Measurements from ENCODE around the gene DDR2.

Gene DDR2

DNA sequence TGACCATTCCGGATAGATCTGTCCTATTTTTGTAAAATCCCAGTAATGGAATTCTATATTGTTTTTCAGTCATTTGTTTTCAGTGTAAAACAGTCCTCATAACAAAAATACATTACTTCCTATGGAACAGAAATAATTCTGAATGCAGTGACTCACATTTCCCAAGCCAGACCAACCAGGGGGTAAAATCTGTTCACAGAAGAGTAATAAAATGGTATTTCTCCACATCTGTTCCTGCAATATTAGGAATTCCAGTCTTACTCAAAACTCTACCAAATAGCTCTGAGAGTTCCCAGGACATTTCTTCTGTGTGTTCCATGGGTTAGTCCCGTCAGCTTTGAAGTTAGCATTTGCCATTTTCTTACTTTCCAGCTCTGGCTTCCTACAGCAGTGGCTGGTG, 2.6 kb upstream of the DDR2 start:
- DNase-seq = no peak

DNA sequence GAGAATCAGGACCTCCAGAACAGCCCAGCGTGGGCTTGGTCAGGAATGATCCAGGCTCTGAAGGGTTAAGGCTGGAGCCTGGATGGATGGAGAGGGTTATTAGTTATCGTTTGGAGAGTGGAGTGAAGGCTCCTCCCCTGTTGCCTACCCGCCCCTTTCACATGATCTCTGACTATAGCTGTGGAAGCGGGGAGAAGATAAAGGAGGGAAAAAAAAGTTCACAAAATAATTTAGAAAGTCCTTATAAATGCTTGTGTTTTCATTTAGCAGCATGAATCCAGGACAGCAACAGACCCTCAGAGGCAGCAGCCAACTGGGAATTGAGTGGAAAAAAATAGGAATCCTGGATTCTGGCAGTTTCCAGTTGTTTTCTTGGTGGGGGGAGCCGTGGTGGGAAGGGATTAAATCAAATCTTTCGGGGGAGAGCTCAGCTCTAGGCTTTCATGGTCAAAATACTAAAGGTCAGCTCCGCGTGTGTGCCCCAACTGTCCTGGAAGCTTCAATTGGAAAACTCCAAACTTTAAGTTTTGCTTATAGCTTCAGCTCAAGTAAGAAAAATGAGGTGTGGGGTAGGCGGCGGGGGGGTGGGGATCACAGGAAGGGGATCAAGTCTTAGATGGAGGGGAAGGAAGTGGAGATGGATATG, 595 bp upstream of the DDR2 start:
- DNase-seq = no peak

- no peak for DNase-seq
Measured at GRCh38 chr1:162632698-162633080, 425 bp downstream of the DDR2 start.

- no peak for DNase-seq
Measured at GRCh38 chr1:162633081-162633762, 958 bp downstream of the DDR2 start.

DNA sequence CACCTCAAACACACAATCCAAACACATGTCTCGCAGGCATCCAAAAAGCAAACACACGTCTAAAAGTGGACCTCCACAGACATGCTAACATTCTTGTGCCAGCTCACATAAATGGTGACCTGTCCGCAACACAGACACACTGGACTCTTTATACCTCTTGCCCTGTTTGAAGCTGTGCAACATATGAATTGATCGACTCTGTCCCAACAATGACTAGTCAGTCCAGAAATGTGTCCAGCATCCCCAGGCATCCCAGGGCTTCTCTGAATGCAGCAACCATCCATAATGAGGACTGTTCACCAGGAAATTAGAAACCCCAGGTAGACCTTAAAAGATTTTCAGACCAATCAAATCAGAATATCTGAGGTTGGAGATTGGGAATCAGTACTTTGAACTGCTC, 3.2 kb downstream of the DDR2 start:
- no peak for DNase-seq

GRCh38 chr1:162639718-162640117, 7.5 kb downstream of the DDR2 start:
- no peak for DNase-seq

DNA sequence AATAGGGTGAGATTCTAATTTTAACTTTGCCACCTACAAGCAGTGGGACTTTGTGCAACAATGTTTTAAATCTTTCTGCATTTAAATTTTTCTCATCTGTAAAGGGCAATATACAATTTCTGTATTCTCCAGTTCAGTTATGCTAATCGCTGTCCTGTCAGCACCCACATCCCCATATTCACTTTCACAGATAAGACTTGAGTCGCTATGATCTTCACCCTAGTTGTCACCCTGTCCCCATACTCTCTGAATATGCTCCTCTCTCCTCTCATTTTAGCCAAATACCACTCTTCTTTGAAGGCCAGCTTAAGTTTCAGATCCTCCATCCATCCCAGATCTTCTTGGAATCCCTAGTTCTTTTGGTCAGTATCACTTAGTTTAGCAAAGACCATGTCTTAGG, 8.8 kb downstream of the DDR2 start:
- no peak for DNase-seq

DNA sequence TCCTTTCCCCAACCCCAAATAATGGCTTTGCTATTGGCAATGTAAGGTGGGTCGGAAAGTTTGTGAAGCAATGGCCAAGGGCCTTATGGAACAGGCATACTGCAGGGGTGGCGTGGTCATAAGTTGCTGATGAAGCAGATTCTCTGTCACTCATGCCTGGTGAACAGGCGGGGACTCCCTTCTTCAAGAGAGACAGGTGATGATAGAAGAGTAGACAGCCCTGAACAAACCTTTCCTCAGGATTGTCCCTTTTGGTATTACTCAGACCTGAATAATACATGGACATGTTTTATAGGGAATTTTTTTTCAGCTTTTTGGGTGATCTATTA, 12.7 kb downstream of the DDR2 start:
- DNase-seq = no peak

- no peak for DNase-seq
Measured at GRCh38 chr1:162645666-162646065, 13.4 kb downstream of the DDR2 start.

- no peak for DNase-seq
Measured at GRCh38 chr1:162649583-162649982, 17.3 kb downstream of the DDR2 start.

GRCh38 chr1:162654915-162655620, 22.8 kb downstream of the DDR2 start:
- DNase-seq = no peak

DNA sequence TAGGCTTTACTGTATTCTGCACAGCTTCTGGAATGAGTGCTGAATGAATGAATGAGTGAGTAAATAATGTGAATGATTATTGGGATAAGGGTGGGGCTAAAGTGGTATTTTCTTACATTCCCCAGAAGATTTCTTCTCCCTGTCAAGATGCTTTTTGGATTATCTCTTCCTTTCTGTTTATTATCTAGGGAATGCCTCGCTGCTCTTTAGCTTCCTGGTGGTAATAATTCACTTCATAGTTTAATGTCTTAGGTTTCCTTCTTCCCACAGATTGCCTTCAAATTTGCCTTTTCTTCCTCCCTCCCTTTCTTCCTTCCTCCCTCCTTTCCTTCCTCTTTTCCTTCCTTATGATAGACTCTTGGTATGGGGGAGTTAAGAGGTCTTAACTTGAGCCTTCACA, 24.0 kb downstream of the DDR2 start:
- no peak for DNase-seq

GRCh38 chr1:162660574-162660973, 28.3 kb downstream of the DDR2 start:
- DNase-seq = no peak

- DNase-seq = no peak
Measured at GRCh38 chr1:162661336-162661735, 29.1 kb downstream of the DDR2 start.

GRCh38 chr1:162662013-162662412, 29.7 kb downstream of the DDR2 start:
- no peak for DNase-seq

- DNase-seq = no peak
Measured at GRCh38 chr1:162663086-162663485, 30.8 kb downstream of the DDR2 start.

DNA sequence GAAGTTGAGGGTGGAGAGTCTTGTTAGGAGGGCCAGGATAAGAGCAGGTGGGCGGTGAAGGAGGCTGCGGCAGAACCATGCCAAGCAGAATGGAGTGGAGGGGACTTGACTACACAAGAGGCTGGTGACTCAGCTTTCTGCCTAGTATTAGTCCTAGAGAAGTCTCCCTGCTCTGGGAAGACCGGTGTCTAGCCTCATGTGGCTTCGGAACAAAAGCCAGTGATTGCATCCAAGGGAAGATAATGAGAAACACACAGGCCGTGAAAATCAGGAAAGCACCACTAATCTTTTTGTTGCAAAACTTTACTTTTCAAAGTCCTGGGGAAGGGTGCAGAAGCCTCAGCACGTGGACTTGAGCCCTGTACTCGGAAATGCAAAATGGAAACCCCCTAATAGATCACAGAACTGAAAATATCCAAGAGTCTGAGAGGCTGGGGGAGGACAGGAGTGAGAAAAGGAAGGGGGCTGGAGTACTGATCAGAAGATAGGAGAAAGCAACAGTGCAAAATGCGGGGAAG, 31.4 kb downstream of the DDR2 start:
- DNase-seq = no peak

DNA sequence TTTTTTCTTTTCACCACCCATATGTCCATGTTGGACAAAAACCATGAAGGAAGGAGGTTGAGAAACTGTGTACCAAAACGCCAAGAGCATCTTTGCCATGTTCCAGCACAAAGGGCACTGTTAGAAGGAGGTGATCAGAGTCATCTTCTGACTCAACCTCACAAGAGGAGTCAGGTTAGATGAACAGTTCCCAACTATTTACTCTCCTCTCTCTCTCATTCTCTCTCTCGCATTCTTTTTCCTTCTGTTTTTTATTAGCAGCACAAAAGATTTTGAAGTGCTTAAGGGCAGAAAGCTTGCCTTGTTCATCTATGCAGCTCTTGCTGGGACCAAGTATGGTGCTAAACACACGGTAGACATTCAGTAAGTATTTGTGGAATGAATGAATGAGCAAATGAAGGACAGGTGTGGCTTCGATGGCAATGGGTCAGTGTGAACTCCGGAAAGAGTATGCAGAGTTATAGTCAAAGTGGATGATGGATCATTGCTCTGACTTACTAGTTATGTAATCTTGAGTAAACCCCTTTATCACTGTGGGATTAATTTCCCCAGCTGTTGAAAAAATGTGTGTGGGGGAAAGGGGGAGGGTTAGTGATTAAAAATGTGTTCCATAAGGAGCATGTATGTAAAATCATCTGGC, 33.9 kb downstream of the DDR2 start:
- no peak for DNase-seq

DNA sequence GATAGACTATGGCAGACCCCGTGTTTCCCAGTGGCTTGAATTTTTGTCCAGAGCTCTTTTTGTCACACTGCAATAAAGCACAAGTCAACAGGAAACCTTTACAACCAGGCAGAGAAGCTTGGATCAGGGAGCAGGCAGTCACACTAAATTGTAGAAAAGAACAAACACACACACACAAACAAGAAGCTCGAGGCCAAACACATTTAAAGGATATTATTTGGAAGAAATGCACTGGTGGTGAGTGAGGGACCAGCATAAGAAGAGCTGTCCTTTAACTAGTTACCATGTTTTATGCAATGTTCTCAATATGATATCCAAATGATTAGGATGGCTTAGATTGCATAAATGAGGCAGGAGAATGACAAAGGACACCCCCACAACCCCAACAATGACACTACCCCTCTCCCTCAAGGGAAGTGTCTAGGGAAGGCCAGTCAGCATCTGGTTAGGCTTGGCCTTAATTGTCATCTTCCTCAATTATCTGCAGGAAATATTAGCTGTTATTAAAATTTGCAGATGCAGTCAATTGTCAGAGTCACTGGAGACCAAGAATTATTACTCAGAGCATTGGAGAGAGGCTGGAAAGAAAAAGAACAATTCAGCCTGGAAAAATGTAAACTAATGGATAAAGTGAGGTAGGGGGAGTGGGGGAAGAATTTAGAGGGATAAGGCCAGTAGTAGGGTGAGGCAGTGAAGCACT, 35.3 kb downstream of the DDR2 start:
- DNase-seq = no peak

- no peak for DNase-seq
Measured at GRCh38 chr1:162670928-162671663, 38.8 kb downstream of the DDR2 start.

GRCh38 chr1:162671664-162672410, 39.6 kb downstream of the DDR2 start:
- DNase-seq = no peak

Measured in T-helper 9 cell (primary cell).